ENCODE data around the gene SV2B.

DNA sequence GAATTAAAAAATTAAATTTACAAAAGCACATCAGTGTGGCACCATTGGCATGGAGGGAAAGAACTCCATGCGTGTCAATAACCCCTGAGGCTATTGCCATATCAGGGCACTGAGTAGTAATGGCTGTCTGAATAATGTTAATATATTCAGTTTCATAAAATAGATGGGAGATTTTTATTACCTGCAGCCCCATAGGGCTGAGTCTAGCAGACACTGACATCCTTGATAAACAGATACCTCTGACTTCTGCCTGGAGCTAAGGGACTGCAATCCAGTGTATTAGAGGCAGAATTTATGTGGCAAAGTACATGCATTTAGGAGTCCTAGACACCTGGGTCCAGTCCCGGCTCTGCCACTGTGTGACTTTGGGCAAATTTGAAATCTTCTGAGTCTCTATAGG is 38.8 kb upstream of the SV2B start:
- TF ChIP-seq, protein P1, sequence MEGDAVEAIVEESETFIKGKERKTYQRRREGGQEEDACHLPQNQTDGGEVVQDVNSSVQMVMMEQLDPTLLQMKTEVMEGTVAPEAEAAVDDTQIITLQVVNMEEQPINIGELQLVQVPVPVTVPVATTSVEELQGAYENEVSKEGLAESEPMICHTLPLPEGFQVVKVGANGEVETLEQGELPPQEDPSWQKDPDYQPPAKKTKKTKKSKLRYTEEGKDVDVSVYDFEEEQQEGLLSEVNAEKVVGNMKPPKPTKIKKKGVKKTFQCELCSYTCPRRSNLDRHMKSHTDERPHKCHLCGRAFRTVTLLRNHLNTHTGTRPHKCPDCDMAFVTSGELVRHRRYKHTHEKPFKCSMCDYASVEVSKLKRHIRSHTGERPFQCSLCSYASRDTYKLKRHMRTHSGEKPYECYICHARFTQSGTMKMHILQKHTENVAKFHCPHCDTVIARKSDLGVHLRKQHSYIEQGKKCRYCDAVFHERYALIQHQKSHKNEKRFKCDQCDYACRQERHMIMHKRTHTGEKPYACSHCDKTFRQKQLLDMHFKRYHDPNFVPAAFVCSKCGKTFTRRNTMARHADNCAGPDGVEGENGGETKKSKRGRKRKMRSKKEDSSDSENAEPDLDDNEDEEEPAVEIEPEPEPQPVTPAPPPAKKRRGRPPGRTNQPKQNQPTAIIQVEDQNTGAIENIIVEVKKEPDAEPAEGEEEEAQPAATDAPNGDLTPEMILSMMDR (IDR thresholded peaks at IDR 0.05): no peak
- TF ChIP-seq POLR2A (IDR thresholded peaks at IDR 0.05): no peak

Measured in adrenal gland (tissue), 5 donors.